NCI-H2227 (cell line): ENCODE data around the gene MYO18A.

Source experiments
- DNase-seq: peaks from one replicate; lab custom pipeline; 2025; ENCODE audit not compliant: unreplicated experiment; lab: John Stamatoyannopoulos, UW

The MYO18A gene

DNA sequence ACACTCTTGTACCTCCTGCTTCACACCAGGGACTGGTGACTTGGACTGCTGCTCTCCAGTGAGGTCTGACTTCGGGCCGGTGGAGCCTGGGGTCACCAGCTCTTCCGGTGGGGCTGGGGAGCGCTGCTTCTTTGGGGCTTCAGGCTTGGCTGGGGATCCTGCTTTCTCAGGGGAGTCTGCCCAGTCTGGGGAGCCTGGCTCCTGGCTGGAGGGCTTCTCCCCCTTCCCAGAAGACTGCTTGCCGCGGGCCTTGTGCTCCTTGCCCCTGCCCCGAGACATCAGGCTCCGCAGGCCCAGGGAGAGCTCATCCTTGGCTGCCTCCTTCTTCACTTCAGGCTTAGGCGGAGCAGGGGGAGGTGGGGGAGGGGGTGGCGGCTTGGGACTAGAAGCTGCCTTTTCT, 52.4 kb downstream of the MYO18A start:
- DNase-seq: no peak

DNA sequence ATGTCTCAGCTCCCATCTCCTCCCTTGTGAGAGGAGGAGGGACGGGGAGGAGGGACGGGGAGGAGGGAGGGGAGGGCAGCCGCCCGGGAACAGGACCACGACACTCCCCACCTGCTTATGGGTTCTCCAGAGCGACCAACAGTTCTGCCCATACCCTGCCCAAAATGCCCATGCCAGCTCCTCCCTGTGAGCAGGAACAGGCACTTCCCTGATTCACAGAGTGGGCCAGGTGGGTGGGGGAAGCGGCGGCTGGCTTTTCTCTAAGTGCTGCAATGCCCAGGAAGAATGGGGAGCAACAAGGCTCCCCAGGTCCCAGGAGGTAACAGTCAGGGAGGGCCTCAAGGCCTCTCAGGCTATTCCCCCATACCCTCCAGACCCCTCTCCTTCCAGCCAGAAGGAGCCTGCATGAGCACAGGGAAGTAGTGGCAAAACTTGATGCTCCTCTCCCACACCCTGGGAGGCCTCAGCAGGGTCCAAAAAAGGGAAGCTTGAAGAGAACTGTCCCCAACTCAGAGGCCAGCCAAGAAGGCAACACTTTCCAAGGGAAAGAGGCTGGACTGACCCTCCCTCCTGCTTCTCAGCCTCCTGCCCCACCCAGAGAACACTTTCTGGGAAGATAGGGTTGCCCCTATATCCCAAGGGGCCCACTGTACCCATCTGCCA, 53.8 kb downstream of the MYO18A start:
- DNase-seq: no peak

DNA sequence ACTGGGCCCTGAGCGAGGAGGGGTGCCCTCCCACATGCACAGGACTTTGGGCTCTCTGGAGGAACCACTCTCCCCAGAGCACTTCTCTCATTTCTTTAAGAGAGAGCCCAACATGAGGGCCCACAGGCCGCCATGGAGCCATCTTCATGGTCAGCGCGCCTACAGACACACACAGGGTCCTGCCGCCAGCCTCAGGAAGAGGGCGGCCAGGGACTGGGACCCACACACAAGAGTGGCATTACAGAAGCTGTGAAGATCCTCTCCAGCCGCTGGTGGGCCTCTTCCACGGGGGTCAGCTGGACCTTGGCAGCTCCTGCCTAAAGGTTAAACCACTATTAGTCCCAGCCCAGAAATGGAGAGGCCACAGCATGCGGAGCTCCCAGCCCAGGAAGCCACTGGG, 54.5 kb downstream of the MYO18A start:
- DNase-seq: no peak

DNA sequence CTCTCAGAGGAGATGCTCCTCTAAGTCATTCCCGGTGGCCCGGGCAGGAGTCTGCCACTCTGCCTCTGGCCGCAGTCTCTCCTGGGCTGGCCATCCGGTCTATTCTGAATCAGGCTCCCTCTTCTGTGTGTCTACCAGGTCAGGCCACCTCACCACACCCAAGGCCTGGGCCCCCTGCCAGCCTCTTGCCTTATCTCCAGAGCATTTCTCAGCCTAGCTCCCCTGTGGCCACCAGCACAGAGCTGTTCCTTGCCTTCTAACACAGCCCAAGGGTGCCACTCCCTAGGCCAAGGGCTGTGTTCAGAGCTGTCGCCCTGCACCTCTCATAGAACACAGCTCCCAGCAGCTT, 55.3 kb downstream of the MYO18A start:
- no peak for DNase-seq

DNA sequence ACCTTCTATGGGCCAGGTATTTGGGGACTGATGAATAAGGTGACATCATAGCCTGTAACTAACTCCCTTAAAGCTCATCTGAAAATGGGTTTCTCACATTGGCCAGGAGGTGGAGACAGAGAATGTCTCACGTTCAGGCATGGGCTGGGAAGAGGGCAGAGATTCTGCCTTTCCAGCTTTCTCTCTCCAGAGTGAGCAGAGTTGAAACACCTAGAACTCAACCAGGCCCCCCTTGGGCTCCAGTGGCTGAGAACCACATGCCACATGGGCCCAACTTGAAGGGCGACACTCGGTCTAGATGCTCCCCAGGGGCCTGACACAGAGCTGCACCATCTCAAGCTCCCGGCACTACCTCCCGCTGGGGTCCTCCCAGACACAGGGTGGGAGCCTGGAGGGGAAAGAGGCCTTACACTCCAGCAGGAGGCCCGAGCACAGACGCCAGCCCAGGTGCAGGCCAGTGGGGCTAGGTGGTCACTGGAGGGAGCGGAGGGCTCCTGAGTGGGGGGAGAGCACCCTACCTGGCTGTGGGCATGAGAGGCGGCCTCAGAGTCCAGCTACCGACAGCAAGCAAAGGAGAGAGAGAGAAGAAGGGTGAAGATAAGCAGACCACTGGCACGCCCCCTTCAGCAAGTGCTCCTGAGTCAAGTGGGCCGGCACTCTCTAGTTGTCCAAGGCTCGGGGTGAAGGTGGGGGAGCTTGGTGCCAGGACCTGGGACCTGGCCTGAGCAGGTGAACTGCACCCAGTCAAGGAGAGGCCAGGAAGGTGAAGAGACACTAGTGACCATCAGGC, 55.9 kb downstream of the MYO18A start:
- DNase-seq: peak; percentile 76

DNA sequence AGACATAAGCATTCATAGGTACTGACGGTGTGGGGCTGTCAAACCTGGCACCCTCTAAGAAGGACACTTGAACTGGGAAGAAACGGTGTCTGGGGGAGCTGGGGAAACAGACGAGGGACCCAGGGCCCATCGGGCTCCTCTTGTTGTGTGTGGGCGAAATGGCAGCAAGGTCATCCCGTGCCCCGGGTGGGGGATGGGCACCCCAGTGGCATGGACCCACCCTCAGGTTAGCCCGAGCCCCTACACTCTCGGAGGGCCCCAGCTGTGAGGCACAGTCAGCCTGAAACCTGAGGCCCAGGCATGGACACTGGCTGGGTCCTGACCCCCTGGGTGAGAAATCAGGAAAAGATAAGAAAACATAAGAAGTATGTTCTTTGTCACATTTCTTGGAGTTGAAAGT, 57.1 kb downstream of the MYO18A start:
- DNase-seq: no peak

DNA sequence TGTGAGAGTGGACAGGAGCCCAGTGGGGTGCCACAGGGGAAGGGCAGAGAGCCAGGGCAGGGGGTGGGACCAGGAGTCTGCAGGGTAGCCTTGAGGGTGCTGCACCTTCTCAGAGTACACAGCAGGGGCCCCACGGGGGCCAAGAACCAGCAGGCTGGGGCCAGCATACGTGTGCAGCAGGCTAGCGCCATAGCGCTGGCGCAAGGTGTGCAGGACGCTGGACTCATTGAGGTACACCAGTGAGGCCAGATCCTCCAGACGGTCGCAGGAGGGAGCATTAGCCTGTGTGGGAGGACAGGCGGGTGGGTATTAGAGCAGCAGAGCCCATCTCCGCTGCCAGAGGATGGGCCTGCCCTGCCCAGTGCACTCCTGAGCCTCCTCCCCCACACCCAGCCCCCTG, 58.8 kb downstream of the MYO18A start:
- no peak for DNase-seq

DNA sequence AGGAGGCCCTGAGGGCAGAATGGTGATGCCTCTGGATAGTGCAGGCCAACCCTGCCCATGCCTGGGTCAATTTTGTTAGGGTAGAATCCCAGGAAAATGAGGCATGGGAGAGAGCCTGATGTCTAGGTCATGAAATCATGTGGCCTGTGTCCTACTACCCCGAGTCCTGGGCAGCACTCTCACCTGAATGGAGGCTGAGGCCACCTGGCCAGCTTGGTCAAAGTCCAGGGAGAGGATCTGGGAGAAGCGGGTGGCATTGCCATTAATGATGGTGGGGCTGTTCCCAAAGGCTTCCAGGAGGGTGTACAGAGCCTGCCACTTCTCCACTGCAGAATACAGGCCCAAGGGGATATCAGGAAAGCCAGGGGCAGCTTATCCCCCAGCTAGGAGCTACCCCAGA, 59.8 kb downstream of the MYO18A start:
- DNase-seq: no peak

DNA sequence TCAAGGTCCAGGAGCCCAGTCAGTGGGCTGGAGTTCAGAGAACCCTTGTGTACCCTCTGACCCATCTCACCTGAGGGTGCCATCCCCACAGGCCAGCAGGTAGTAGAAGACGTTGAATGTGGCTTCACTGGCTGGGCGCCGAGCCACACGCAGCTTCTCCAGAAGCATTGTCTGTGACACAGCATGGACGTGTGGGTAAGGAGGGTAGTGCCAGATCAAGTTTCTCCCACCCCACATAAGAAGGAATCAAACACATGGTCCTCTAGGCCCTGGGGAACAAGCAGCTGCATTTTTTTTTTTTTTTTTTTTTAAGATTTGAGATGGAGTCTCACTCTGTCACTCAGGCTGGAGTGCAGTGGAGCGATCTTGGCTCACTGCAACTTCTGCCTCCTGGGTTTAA, 60.9 kb downstream of the MYO18A start:
- no peak for DNase-seq

DNA sequence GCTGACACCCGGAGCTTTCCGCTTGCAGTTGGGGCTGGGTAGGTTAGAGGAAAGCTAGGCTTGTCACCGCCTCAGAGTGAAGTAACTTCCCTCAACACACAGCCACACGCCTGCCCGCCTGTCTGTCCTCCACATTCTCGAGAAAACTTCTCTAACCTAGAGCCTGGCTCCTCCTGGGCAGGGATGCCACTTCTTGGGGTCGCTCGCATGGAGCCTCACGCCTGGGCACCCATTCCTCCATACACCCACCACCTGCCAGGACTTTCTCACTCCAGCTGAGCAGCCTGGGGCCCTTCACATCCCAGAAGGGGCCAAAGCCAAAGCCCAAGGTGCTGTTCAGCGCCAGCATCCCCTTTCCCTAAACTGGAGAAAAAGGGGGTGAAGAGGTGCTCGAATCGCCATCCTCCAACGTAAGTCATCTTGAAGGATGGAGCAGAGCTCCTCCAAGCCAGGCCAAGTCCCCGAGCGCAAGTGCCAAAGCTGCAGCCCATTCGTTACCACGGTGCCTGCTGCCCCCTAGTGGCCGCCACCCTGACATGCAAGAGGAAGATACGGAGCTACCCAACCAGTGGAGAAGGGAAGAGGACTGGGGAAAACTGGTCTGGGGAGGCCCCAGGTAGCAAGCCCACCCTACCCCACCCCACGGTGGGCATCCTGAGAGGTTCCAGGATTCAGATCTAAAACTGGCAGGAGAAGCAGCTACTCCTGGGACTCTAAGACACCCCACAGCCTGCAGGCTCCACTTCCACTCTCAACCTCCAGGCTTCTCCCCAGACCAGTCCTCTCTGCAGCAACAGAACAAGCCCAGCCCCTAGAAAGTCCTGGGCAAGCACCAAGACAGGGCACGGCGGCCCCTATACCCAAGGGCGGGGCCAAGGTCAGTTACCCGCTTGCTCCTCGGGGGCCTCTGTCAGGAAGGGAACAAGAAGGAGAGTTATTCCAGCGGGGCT, 63.1 kb downstream of the MYO18A start:
- DNase-seq: peak; percentile 58

DNA sequence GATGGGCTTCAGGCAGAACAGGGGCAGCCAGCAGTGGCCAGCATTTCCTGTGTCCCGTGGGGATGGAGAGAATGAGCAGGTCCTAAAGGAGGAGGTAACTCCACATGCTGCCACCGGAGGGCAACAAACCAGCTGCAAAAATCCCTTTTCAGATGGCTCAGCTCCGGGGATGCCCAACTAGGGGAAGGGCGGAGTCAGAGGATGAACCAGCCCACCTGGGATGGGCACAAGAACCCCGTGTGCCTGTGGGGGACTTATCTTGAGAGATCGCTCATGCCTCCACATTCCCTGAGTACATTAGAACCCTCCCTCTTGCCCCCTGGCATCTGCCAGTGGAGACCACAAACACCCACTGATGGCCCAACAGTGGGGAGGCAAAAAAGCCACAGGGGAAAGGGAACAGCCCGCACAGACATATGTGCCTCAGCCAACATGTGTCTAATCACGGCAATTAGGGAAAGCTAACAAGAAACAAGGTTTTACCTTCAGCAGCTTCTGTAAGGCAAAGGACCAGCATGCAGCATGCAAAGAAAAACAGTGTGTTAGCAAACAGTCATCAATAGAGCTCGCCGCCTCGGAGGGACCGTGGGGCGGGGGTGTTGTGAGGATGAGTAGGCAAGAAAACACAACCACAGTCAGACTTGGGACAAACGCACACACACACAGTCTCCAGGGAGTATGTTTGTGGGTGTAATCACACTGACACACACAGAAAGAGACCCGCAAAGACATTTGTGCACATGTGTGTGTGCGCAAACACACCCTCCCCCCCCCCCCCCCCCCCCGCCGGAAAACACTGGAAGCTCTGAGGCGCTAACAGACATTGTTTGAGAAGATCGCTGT, 64.0 kb downstream of the MYO18A start:
- peak; percentile 80 for DNase-seq

DNA sequence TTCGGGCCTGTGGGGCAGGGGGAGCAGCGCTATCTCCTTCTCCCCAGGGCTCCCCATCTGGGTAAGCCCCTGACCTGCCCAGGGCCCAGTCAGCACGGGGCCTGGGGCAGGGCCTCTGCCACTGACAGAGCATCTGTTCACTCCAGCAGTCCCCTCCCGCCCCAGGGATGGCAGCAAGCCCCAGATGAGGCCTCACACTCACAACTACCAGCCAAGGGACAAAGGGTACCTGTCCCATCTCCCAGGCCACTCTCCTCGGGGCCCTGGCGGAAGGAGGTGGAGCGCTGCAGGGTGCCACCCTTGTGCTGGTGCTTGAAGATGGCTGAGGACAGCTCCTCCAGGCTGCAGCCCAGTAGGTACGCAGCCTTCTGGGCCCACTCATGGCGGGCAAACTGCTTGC, 64.8 kb downstream of the MYO18A start:
- no peak for DNase-seq

DNA sequence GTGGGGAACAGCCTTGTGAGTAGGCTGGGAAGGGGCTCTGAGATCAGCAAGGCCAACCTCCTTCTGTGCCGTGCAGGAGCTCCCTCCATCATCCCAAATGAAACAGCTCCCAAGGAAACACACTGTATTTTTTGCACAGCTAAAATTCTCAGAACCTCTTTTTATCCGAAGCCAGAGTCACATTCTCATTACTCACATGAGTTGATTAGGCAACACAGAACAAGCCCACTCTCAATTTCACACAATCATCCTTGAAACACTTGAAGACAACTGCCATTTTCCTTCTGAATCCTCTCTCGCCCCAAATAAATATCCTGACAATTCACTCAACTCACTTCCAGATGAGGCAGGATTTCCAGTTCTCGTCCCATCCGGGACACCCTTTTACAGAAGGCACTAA, 66.1 kb downstream of the MYO18A start:
- no peak for DNase-seq

DNA sequence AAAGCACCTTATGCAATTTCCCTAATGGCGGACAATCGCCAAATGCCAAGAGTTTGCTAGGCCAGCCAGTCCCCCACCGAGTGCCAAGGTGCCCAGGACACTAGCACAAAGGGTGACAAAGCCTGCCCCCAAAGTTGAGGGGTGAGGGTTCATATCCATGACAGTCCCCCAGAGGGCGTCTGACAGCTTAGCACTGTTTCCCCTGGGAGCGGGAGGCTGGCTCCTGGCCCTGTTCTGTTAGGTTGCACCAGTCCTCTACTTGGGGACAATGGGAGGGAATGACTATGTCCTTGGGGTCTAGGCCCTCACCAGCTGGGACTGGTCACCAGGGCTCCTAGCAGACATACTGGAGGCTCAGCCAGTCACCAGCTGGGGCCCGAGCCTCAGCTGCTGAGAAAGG, 66.9 kb downstream of the MYO18A start:
- no peak for DNase-seq

DNA sequence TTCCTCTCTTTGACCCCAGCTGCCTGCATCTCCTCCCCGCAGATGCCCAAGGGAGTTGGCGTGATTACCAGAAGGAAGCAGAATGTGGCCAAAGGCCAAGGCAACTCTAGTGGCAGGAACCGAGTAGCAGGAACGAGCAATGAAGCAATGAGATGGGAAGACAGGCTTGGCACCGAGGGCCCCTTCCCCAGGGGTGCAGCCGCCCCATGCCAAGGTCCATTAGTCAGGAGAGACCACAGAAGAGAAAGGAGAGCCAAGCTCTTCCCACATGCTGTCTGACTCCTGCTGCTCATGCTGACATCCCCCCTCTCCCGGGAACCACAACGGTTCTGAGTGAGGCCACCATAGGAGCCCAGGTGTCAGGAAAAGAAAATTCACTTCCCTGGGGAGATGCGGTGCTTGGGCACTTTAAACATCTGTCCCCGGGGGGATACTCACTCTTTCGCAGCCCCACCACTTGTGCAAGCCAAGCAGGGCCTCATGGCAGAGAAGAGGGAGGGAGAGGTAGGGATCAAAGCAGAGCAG, 67.4 kb downstream of the MYO18A start:
- no peak for DNase-seq

DNA sequence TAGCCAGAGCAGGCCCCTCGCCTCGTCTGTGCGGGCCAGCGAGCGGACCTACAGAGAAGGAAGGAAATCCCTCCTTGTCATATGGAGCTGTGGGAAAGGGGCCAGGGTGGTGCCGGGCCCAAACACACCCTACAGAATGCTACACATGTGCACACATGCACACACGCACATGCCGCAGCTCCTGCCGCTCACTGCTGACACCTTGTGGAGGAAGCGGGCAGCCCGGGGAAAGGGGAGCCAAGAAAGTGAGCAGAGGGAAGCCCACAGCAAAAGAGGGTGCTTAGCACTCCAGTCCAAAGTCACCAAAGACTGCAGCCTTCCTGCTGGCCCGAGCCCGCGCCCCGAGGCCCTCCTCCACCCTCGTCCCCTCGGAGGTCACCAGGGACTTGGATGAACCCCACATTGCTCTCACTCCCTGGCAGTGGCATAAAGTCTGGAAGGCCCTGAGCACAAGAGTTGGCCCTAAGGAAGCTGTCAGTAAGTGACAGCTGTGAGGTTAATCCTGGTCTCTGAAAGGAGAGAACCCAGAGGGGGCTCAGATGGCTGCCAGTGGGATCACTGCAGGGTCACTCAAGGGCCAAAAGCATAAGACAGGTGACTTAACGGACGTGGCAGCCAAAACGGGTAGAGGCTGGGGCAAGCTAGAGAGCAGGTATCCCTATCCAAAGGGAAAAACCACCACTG, 68.2 kb downstream of the MYO18A start:
- DNase-seq: peak; percentile 83

DNA sequence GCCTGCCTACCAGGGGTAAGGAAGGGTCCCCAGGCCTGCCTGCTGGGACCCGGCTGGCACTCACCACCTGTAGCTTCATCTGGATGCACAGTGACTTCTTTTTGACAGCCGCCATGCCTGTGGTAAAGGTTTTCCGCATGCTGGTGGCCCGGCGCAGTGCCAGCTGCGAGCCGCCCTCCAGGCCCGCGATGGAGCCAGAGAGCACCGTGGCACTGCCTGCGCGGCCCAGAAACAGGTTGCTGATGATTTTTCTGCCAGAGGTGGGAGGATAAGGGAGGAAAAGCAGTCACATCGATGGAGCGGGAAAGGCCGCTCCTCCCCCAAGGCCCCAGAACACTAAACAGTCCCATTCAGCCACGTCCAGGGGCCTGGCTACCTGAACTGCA, 69.8 kb downstream of the MYO18A start:
- no peak for DNase-seq

DNA sequence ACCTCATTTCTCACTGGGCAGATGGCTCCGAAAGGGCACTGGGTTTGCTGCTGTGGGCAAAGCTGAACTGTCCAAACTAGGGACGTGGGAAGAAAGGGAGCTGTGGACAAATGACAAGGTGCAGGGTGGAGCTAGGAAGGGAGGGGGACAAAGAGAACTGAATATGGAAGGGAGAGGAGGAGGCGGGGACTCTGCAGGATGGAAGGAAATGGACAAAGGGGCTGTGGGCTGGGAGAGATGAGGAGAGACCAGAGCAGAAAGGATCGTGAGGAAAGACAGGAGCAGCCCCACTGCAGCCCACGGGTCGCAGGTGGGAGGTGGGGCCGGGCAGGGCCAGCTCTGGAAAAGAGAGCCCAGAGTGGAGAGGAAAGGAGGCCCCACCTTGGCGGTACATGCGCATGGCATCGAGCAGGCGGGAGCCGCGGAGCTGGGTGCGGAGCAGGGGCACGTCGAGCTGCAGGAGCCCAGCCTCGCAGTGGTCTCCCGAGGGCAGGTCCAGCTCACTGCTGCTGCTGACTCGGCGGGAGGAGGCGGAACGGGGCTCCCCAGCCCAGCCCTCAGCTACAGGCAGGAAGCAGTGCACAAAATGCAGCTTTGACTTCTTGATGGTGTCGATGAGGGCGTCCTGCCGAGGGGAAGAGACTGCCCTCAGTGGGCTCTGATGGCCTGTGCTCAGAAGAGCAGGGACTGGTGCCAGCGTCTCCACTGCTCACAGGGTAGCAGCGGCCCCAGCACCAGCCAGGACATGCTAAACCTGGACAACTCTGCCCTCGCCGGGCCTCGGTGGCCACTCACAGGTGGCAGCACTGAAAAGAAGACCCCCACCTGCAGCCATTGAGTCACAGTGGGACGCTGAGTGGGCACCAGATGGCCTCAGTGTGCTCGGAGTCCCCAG, 70.5 kb downstream of the MYO18A start:
- no peak for DNase-seq

DNA sequence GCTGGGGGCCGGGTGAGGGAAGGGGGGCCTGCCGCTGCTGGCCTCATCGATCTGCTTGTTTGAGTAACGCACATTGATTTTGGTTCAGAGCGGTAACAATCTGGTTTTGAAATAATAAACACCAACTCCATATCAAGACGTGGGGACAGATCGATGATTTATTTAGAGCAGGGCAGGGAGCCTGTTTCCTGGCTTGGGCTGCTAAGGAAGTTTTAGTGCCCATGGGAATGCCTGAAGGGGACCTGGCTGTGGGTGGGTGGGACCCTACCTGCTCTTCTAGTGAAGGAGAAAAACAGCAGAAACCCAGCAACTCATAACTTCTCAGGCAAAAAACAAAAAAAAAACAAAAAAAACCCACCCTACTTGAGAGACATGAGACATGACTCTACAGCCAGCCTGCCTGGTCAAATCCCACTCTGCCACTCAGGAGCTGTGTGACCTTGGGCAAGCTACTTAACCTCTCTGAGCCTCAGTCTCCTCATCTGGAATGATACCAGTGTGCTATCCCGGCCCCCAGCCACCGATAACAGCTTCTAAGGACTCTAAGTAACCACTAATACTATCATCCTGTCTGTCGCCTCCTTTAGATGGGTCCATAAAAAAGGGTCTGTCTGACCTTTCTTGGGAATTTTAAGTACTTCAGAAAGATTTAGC, 71.2 kb downstream of the MYO18A start:
- DNase-seq: no peak
